ENCODE results near the gene NAIF1.

- TF ChIP-seq POLR2A (IDR thresholded peaks at IDR 0.05) (no peak), CTCF (IDR thresholded peaks at IDR 0.05 in 8 of 11, conservative IDR thresholded peaks at IDR 0.05 in 3 of 11) (no peak)
Measured at GRCh38 chr9:128087262-128087661, 20.1 kb upstream of the NAIF1 start.

All from spleen (tissue), 7 donors.